ENCODE results near the gene GAPVD1.
"Not testable (repeated sequence)": the region's sequence is repeated elsewhere in the genome, so short reads cannot be mapped to it uniquely, and the experiment has no call there.

Gene GAPVD1

GRCh38 chr9:125399165-125399564, 137.5 kb downstream of the GAPVD1 start:
- H3K9me3 Mint-ChIP-seq, result no peaks in the 10 kb centered on the region
- no peaks in the 10 kb centered on the region for H3K4me1 Mint-ChIP-seq
- no peak overlapping the region for H3K27ac Mint-ChIP-seq
- H3K27me3 Mint-ChIP-seq, result no peaks in the 10 kb centered on the region
- H3K36me3 Mint-ChIP-seq, result no peaks in the 10 kb centered on the region
- H3K4me3 Mint-ChIP-seq, result no peak overlapping the region

DNA sequence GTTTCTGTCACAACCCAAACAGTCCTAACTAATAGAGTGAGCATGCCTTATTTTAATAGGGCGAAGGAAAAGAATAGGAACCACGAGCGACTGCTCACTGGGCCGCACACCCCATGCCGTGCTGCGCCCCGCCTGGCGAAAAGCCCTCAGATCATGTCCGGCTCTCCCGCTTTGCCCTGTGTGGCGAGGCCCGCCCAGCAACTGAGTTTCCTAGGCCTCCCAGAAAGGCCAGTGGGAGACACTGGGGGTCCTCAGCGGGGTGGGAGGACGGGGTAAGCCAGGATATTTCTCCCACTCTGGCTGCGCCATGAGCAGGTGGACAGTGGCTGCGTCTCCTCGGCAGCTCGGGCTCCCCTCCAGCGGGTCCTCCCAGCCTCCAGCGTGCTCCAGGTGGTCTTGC, 138.0 kb downstream of the GAPVD1 start:
- H3K9me3 Mint-ChIP-seq, result no peaks in the 10 kb centered on the region
- no peak overlapping the region for H3K27ac Mint-ChIP-seq
- H3K36me3 Mint-ChIP-seq, result no peaks in the 10 kb centered on the region
- no peak overlapping the region for H3K4me3 Mint-ChIP-seq
- H3K27me3 Mint-ChIP-seq, result no peaks in the 10 kb centered on the region
- H3K4me1 Mint-ChIP-seq, result no peaks in the 10 kb centered on the region

DNA sequence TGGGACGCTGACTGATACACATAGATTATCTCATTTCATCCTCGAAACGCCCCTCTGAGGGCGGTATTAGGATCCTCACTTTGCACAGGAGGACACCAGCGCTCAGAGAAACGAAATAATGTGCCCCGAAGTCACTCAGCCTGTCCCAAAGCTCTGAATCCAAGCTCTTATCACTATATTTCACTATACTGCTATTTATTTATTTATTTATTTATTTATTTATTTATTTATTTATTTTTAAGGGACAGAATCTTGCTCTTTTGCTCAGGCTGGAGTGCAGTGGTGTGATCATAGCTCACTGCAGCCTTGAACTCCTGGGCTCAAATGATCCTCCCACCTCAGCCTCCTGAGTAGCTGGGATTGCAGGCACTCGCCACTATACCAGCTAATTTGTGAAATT, 138.6 kb downstream of the GAPVD1 start:
- not testable (repeated sequence) for H3K27ac Mint-ChIP-seq, H3K4me1 Mint-ChIP-seq, H3K36me3 Mint-ChIP-seq, H3K4me3 Mint-ChIP-seq, H3K9me3 Mint-ChIP-seq, H3K27me3 Mint-ChIP-seq

GRCh38 chr9:125400725-125401716, 139.4 kb downstream of the GAPVD1 start:
- Mint-ChIP-seq H3K27me3 (no peaks in the 10 kb centered on the region), H3K9me3 (no peaks in the 10 kb centered on the region), H3K4me3 (no peak overlapping the region), H3K36me3 (no peaks in the 10 kb centered on the region), H3K27ac (no peak overlapping the region), H3K4me1 (no peaks in the 10 kb centered on the region)

DNA sequence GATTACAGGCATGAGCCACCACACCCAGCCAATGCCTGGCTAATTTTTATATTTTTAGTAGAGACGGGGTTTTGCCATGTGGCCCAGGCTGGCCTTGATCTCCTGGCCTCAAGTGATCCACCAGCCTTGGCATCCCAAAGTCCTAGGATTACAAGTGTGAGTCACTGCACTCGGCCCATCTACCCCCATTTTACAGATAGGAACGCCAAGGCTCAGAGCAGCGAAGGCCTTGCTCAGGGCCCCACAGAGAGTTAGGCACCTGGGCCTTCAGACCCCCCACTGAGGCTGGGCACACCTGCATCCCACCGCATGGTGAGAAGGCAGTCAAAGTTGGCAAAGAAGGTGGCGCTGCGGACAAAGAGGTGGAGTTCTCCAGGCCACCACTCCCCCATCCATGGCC, 143.1 kb downstream of the GAPVD1 start:
- H3K36me3 Mint-ChIP-seq, result no peaks in the 10 kb centered on the region
- H3K4me1 Mint-ChIP-seq, result peaks cover 6% of the 10 kb centered on the region
- peaks cover 14% of the 10 kb centered on the region for H3K27me3 Mint-ChIP-seq
- H3K4me3 Mint-ChIP-seq, result no peak overlapping the region
- no peaks in the 10 kb centered on the region for H3K9me3 Mint-ChIP-seq
- H3K27ac Mint-ChIP-seq, result no peak overlapping the region

DNA sequence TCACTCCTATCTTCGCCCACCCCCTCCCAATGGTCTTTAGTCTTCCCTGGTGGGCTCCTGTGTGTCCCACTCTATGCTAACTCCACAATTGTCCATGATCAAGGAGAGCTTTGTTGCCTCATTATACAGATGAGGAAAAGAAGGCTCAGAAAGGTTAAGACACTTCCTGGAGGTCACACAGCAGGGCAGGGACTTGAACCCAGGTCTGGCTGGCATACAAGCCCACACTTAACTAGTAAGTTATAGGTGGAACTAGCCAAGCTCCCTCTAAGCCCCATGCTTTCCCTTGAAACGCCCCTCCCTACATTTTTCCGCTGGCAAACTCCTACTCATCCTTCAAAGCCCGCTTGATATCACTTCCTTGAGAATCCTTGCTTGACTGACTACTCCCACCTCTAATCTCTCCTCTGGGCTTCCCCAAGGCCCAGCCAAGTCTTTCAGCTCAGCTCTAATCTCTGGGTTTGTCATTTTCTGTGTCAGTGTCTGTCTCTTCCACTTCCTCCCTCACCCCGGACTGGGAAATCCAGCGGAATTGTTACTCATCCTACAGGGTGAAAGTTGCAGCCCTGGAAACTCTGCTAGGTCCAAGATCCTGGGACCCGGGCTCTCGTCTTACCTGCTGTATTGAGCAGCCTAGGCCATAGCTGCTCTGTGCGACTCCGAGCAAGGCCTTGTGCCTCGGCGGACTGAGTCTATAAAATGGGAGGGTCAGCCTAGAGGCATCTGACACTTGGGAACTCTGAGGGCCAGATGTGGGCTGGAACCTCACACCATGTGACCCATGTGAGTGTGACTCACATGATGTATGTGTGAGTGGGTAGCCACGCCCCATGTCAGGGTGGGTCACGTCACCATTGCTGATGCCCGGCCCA, 144.5 kb downstream of the GAPVD1 start:
- H3K9me3 Mint-ChIP-seq, result no peaks in the 10 kb centered on the region
- no peak overlapping the region for H3K4me3 Mint-ChIP-seq
- no peaks in the 10 kb centered on the region for H3K36me3 Mint-ChIP-seq
- H3K27ac Mint-ChIP-seq, result no peak overlapping the region
- H3K27me3 Mint-ChIP-seq, result peaks cover 18% of the 10 kb centered on the region
- peaks cover 11% of the 10 kb centered on the region for H3K4me1 Mint-ChIP-seq

DNA sequence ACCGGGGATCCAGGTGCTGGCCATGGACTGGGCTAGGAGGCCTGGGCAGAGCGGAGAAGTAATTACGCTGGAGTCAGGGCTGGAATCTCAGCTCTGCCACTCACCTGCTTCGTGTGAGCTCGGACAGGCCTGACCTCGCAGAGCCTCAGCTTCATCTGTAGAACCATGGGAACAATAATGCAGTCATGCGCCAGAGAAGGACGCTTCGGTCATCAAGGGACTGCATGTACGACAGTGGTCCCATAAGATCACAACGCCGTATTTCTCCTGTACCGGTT, 145.1 kb downstream of the GAPVD1 start:
- no peak overlapping the region for H3K27ac Mint-ChIP-seq
- no peak overlapping the region for H3K4me3 Mint-ChIP-seq
- no peaks in the 10 kb centered on the region for H3K36me3 Mint-ChIP-seq
- no peaks in the 10 kb centered on the region for H3K9me3 Mint-ChIP-seq
- peaks cover 11% of the 10 kb centered on the region for H3K4me1 Mint-ChIP-seq
- peaks cover 19% of the 10 kb centered on the region for H3K27me3 Mint-ChIP-seq

DNA sequence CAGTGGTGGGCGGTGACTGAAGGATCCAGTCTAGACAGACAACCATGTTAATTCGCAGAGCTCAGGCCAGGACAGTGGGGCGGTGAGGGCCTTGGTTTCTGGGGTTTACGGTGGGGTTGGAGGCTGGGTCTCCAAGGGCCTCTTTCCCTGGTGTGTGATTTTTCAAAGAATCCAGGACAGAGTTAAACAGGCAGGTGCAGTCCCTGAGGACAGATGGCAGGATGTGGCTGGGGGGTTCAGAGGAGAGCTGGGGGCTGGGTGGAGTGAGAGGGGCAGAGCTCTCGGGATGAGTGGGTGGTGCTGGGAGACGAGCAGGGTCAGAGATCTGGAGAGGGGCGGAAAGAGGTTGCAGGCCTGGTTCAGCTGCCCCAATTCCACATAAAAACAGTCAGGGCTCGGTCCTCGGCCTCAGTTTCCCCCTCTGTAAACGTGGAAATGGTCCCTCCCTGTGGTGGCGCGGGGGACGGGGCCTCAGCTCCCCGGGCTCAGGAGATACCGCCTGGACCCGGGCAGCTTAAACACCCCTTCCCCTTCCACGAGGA, 145.9 kb downstream of the GAPVD1 start:
- no peaks in the 10 kb centered on the region for H3K9me3 Mint-ChIP-seq
- peaks cover 19% of the 10 kb centered on the region for H3K27me3 Mint-ChIP-seq
- peak overlapping the region; percentile 73 for H3K4me3 Mint-ChIP-seq
- H3K36me3 Mint-ChIP-seq, result no peaks in the 10 kb centered on the region
- peaks cover 11% of the 10 kb centered on the region for H3K4me1 Mint-ChIP-seq
- H3K27ac Mint-ChIP-seq, result no peak overlapping the region

GRCh38 chr9:125407974-125408900, 146.6 kb downstream of the GAPVD1 start:
- H3K4me1 Mint-ChIP-seq, result peaks cover 11% of the 10 kb centered on the region
- H3K27ac Mint-ChIP-seq, result no peak overlapping the region
- H3K4me3 Mint-ChIP-seq, result peak overlapping the region; percentile 83
- no peaks in the 10 kb centered on the region for H3K36me3 Mint-ChIP-seq
- H3K27me3 Mint-ChIP-seq, result peaks cover 19% of the 10 kb centered on the region
- H3K9me3 Mint-ChIP-seq, result no peaks in the 10 kb centered on the region

DNA sequence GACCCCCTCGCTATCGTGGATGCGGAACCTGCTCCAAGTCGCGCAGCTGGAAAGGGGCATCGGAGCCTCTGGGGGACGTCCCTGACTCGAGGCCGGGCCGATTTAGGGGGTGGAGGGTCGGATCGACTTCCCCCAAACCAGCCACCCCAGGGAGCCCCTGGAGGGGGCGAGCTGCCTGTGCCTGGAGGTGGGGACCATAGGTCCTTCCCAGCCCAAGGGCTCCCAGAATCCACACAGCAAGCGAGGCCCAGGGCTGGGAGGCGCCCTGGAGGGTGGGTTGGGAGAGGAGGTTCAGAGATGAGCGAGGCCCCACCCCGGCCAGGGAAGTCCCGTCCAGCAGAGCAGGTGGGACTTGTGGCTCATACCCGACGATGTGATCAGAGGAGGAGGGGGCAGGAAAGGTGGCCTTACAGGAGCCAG, 147.6 kb downstream of the GAPVD1 start:
- peaks cover 19% of the 10 kb centered on the region for H3K27me3 Mint-ChIP-seq

DNA sequence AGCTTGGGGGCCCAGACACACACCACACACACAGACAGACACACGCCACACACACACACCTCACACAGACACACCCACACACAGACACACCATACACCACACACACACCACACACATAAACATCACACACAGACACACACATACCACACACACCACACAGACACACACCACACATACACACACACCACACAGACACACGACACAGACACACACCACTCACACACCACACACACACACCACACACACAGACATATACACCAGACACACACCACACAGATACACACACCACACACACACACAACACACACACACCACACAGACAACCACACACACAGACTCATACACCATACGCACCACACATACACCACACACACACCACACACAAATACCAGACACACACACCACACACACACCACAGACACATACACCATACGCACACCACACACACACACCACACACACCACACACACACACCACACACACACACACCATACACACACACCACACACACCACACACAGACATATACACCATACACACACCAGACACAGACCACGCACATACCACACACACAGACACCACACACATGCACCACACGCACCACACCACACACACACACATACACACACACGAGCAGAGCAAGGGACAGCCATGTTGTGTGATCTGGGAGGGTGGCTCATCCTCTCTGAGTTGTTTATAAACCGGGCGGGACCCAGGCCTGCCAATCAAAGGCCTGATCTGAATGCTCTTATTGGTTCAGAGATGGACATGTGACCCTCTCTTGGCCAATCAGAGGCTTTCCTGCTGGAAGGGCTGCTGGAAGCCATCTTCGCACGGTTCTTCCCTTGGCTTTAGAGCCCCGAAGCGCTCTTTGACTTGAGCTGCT, 148.3 kb downstream of the GAPVD1 start:
- Mint-ChIP-seq H3K27ac (no peak overlapping the region), H3K9me3 (no peaks in the 10 kb centered on the region), H3K36me3 (no peaks in the 10 kb centered on the region), H3K4me1 (peaks cover 11% of the 10 kb centered on the region), H3K27me3 (peaks cover 19% of the 10 kb centered on the region), H3K4me3 (peak overlapping the region; percentile 46)

More for the DNA sequence above, 147.6 kb downstream of the GAPVD1 start:
- Mint-ChIP-seq H3K36me3 (no peaks in the 10 kb centered on the region), H3K4me3 (peak overlapping the region; percentile 83), H3K4me1 (peaks cover 11% of the 10 kb centered on the region), H3K27ac (no peak overlapping the region), H3K9me3 (no peaks in the 10 kb centered on the region)

- no peaks in the 10 kb centered on the region for H3K36me3 Mint-ChIP-seq
- H3K27me3 Mint-ChIP-seq, result peaks cover 19% of the 10 kb centered on the region
- H3K4me1 Mint-ChIP-seq, result peaks cover 11% of the 10 kb centered on the region
- no peaks in the 10 kb centered on the region for H3K9me3 Mint-ChIP-seq
- H3K27ac Mint-ChIP-seq, result no peak overlapping the region
- peak overlapping the region; percentile 8 for H3K4me3 Mint-ChIP-seq
Observed at GRCh38 chr9:125410522-125410894, 148.9 kb downstream of the GAPVD1 start.

- H3K4me1 Mint-ChIP-seq, result peaks cover 11% of the 10 kb centered on the region
- H3K9me3 Mint-ChIP-seq, result no peaks in the 10 kb centered on the region
- H3K27me3 Mint-ChIP-seq, result peaks cover 17% of the 10 kb centered on the region
- no peak overlapping the region for H3K4me3 Mint-ChIP-seq
- H3K27ac Mint-ChIP-seq, result peak overlapping the region; percentile 12
- H3K36me3 Mint-ChIP-seq, result no peaks in the 10 kb centered on the region
Observed at GRCh38 chr9:125411171-125411756, 149.6 kb downstream of the GAPVD1 start.

DNA sequence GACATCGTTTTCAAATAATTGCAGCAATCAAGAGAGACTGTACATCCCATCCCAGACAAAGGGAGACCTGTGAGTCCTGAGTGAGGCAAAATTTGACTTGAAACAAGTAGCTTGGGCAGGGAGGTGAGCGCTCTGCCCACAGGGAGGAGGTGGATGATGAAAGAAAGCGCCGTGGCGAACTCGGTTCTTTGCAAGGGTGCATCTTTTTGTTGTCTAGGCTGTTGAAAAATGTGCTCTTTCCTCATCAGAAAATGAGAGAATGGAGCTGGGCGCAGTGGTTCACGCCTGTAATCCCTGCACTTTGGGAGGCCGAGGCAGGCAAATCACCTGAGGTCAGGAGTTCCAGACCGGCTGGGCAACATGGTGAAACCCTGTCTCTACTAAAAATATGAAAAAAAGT, 150.5 kb downstream of the GAPVD1 start:
- Mint-ChIP-seq H3K27ac (no peak overlapping the region), H3K4me1 (peaks cover 11% of the 10 kb centered on the region), H3K36me3 (no peaks in the 10 kb centered on the region), H3K27me3 (peaks cover 12% of the 10 kb centered on the region), H3K9me3 (no peaks in the 10 kb centered on the region), H3K4me3 (no peak overlapping the region)

Data from activated naive CD4-positive, alpha-beta T cell treated with anti-CD3 and anti-CD28 coated beads, Interleukin-2, amount 50 U/mL, for 24 hours (primary cell).